HG03457 (cell line): ENCODE results near the gene FAM20C.
"Not testable (repeated sequence)": the region's sequence is repeated elsewhere in the genome, so short reads cannot be mapped to it uniquely, and the experiment has no call there.

Experiments
- ATAC-seq: cut with Tn5 transposase; IDR thresholded peaks from one replicate; pipeline ENCODE4 v1.9.1; 2021; ENCODE audit warnings: moderate number of reproducible peaks; ENCODE audit not compliant: unreplicated experiment

The FAM20C gene

DNA sequence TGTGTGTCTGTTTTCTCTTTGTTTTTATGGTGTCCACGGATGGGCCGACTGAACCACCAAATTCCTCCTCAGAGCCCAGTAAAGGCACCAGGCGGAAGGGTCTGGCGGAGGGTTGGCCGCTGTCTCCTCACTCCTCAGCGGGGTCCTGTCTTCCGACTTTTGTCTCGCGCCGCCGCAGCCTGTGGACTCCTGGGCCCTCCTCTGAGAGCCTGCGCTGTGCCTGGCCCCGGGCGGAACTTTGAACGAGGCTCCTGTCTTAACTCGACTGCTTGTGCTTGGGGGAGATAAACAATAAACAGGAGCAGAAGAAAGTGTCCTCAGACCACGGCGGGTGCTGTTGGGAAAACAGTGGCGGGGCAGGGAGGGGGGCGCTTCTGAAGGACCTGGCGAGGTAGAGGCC lies 2.2 kb upstream of the FAM20C start:
- ATAC-seq: no peak

DNA sequence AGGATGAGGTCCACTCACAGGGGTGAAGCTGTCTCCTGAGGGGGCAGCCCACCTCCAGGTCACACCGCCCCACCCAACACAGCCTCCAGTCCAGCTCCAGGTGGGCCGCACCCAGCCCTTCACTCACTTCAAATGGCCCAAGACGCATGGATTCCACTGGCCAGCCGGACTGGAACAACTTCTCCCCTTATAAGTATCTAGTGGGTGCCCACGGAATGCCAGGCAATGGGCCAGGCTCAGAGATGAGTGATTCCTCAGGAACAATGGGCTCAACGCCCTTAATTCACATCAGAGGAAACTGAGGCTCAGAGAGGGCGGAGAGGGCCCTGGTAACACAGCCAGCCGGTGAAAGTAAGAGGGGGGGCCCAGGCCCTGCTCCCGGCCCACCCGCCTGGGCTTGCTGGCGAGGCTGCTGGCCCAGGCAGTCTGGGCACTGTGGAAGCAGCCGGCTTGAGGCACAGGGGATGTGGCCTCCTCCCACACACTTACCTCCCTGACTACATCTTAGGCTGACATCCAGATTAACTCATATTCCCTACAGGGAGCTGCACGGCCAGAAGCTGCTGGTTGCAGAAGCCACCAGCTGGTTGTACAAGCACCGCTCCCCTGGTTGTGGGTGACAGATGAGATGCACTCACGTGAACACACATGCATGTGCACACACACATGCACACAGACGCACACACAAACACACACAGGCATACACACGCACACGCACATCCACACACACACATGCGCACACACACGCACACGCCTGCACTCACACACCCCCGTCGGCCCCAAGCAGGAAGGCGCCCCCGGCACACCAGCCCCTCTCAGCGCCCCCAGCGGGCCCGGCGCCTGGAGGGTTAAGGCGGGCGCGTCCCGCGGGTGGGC lies 1.0 kb upstream of the FAM20C start:
- no peak for ATAC-seq

DNA sequence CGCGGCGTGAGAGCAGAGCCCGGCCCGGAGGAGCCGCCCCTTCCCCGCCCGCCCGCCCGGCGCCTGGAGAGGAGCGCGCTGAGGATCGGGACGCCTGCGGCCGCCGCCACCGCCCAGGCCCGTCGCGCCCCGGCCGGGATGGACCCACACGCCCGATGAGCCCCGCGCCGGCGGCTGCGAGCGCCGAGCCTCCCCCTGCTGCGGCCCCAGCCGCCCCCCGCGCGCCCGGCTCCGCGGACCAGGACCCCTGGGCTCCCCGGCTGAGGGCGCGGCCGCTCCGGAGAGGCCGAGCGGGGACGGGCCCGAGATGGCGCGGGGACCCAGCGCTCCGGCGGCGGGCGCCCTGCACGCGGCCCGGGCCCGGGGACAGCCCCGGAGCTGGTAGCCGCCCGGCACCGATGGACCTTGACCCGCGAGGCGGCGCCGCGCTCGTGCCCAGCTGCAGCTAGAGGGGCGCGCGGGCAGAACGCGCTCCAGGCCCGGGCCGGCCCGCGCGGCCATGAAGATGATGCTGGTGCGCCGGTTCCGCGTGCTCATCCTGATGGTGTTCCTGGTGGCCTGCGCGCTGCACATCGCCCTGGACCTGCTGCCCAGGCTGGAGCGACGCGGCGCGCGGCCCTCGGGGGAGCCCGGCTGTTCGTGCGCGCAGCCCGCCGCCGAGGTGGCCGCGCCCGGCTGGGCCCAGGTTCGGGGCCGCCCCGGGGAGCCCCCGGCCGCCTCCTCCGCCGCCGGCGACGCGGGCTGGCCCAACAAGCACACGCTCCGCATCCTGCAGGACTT lies 520 bp downstream of the FAM20C start:
- no peak for ATAC-seq

DNA sequence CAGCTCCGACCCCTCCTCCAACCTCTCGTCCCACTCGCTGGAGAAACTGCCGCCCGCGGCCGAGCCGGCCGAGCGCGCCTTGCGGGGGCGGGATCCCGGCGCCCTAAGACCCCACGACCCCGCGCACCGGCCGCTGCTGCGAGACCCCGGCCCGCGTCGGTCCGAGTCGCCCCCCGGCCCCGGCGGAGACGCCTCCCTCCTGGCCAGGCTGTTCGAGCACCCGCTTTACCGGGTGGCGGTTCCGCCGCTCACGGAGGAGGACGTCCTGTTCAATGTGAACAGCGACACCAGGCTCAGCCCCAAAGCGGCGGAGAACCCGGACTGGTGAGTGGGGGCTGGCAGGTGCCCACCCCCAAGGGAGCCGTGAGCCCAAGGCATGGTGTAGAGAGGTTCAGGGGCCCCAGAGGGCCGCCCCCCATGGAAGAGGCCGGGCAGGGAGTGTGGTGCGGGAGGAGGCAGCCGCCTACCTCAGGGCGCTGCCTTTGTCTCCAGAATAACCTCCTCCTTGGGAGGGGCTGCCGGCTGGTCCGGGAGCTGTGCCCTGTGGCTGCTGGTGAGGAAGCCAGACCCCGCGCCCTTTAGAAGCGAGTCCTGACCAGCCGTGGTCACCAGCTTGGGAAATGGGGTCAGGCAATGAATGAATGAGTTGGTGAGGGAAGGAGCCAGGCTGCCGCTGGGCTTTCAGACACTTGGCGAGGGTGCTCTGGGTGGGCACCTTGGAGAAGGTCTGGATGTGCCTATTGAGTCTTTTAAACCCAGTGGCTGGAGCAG lies 1.3 kb downstream of the FAM20C start:
- ATAC-seq: no peak

DNA sequence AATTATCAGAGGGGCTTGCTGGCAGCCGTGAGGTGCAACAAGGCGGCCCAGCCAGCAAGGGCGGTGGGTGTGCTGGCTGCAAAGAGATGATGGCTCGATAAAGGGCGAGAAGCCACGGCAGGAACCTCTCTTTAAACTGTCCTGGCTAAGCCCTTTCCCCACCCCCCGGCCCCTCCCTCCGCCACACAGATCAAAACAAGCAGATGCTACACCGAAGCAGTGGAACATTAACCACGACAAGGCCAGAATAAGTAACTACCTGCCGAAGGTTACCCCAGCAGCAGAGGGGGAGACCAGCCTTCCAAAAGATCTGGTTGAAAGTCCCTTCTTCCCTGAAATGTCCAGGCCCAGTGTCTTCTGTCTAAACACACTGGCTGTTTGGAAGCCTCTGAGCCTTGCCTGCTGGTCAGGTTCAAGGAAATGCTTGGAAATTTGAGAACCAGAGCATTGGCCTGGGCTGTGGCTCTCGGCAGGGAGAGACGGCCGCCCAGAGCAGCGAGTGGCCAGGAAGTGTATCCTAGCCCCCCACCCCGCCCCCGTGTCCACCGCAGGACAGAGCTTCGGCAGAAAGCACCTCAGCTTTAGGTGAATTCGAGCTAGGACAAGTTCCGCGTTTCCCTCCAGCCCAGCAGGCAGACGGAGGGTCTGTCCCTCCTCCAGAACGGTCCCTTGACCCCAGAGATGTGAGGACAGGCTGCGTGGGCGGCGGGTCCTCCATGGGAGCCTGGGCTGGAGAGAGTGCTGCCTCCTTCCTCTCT lies 2.1 kb downstream of the FAM20C start:
- no peak for ATAC-seq

DNA sequence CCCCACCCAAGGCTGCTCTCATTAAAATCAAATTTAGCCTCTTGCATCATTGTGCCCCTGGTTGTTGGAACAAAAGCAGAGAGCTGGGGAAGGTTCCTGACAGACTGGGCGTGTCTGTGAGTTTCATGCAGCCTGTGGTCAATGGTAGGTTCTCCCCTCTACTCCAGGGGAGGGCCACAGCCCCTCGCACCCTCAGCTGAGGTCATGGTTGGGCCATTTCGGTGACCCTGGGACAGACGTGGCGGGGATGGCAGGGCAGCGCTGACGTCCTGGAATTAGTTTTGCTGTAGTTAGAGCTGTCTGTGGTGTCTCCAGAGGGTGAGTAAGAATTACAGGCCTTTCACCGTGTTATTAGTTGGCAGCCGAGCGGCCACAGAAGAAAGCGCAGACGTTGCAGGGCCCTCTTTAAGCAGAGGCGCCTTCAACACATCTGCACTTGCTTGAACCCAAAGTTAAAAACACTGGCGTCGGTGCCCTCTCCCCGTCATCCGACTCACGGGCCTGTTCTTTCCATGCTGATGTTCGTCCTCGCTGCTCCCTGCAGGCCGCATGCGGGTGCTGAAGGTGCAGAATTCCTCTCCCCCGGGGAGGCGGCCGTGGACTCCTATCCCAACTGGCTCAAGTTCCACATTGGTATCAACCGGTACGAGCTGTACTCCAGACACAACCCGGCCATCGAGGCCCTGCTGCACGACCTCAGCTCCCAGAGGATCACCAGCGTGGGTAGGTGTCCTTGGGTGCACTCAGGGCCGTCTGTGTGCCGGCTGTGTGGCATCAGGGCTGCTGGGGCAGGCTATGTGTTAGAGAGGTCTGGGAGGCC lies 2.8 kb downstream of the FAM20C start:
- no peak for ATAC-seq

DNA sequence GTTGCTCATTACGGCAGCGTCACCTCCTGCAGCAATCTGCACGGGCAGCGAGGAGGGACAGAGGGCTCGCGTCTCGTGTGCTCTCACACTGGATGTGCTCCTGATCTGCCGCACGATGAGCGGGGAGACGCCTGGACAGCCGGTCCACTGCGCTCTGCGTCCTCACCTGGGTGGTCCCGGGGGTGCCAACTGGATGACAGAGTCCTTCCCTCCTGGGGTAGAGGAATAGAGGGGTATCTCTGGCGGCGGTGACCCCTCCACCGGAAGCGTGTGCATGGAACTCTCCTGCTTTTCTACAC lies 3.4 kb downstream of the FAM20C start:
- no peak for ATAC-seq

DNA sequence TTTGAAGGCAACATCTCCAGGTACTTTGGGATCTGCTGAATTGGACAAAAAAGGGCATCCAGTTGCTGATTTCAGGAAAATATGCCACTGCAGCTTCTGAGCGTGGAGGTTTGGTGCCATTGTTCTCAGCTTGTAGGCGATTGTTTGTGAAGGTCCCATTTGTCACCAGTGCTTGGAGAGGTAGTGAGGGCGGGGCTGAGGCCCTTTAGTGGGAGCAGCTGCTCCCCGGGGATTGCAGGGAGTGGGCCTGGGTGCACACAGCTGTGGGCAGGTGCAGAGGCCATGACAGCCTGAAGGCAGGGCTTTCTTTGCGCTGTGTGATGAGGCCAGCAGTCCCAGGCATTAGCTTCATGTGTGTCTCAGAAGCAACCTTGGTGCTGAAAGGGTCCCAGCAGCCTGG lies 3.9 kb downstream of the FAM20C start:
- no peak for ATAC-seq

DNA sequence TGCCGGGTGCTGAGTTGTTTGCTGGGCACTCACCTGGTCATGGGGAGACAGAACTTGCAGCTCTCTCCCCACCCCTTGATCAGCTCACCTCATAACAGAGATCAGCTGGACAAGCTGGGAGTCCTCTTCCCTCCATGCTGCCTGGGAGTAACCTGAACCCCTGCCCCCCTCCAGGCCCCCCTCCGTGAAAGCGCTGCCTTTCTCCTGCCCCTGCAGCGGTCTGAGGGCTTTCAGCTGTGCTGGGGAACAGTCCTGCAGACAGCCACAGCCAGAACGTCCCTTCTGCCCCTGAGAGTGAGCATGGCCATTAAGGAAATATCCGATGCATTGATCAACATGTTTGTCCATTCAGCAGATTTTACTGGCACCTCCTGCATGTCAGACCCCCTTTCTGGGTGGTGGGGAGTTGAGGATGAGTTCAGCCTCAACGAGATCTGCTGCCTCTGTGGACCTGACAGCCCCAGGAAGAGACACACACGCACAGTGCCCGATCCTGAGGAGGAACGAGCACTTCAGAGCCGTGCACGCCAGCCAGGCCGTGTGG lies 4.5 kb downstream of the FAM20C start:
- ATAC-seq: no peak

DNA sequence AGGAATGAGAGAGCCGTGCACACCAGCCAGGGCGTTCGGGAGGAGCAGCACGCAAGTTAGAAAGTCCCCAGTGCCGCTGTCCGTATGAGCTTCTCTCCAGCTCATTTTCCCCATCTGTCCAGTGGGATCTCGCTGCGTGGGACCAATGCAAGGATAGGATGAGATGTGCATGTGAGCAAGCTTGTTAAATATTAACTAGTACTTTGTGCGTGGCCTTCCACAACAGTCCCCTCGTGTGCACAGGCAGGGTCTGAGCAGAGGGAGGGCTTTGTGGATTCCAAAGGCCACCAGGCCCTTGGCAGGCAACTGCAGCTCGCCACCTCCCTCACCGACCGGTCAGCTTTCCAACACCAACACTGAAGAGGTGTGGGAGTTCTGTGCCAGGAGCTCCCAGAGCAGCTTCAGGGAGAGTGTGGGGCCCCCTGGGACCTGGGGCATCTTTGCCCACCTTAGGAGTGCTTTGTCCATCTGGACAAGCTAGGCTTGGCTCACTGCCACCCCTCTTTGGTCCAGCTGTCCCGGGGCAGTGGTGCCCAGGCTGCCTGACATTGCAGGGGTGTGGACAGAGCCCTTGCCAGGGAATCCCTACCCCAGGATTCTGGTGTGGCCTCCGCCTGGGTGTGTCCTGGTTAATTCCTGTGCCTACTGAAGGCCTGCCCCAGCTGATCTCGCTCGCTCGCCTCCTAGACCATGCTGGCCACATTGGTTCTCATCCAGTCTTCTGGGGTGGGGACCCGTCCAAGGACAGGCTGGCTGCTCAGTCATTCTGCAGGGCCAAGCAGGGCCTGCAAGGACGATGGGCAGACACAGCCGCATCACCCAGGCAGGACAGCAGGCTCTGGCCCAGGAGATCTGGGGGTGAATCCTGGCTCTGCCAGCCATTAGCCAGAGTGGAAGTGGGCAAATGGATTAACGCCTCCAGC lies 5.3 kb downstream of the FAM20C start:
- ATAC-seq: no peak

DNA sequence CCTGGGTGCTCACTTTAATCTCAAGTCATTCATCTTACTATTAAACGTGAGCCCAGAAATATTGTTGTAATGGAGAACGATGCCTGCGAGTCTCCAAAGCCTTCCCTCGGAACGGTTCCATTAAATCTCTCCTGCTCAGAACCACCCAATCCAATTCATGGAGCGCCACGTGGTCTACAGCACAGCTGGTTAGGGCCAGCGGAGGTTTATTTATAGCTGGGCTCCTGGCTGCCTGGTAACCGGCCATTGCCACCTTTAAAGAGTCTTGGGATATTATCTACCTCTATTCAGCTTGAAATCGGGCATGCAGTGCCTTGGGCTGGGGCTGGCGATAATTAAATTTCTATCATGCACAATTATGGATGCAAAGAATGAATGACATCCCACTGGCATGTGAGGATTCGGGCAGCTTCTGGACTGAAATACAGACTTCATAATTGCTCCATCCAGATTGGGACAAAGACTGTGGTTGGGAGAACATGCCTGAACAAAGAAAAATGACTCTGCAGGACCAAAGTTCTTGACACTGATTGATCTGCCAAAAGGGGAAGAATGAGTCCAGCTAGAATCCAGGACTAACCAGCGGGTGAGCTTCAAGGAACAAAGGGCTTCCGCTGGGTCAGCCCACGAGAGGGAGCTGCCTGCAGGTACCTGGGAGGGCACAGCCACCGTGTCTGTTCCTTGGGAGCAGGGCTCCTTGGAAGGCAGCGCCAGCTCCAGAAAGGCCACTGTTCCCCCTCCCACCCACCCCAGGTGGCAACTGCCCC lies 7.3 kb downstream of the FAM20C start:
- ATAC-seq: no peak

DNA sequence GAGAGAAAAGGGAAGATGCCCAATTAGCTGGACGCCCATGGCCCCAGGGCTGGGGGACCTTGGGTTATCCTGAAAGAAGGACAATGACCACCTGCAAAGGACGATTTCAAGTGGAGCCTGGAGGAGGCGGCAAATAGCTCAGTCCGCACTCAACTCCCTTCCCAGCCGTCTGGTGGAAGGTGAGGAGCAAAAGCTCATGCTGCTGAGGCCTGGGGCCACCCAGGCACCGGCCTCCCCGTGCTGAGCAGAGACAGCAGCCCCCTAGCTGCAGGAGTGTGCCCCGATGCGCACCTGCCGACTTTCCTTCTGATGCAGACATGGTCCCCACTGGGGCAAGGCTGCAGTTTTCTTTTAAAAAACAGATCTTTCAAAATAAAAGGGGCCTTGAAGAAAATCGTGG lies 7.9 kb downstream of the FAM20C start:
- ATAC-seq: no peak

DNA sequence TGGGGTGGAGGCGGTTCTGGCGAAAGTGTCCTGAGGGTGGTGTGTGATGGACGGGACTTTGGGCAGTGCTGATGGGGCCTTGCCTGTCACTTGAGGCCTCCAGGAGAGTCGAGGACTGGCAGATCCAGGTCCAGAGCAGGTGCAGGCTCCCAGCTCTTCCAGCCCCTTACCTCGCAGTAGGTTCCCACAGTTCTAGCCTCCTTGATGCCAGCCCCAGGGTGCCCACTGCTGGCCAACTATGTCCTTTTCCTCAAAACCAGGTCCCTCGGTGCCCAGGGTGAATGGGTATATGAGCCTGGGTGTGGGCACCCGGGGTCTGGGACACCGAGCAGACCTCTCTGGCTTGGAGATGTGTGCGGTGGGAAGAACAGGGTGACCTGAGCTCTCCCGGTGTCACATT lies 8.3 kb downstream of the FAM20C start:
- ATAC-seq: no peak

DNA sequence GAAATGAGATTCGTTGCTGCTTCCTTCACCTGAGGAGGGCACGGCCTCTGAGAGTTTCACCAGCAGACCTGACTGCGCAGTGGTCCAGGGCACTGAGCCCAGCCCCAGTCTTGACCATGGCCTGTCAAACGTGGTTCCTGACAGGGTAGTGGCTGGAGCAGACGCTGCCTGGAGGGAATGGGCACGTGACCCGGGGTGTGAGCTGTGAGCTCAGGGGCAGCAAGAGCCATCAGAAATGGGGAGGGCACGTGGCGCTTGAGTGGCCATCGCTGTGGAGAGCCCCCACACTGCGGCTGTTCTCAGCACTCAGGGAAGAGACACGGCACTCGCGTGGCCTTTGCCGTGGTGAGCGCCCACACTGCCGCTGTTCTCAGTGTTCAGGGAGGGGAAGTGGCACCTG lies 12.0 kb downstream of the FAM20C start:
- no peak for ATAC-seq

DNA sequence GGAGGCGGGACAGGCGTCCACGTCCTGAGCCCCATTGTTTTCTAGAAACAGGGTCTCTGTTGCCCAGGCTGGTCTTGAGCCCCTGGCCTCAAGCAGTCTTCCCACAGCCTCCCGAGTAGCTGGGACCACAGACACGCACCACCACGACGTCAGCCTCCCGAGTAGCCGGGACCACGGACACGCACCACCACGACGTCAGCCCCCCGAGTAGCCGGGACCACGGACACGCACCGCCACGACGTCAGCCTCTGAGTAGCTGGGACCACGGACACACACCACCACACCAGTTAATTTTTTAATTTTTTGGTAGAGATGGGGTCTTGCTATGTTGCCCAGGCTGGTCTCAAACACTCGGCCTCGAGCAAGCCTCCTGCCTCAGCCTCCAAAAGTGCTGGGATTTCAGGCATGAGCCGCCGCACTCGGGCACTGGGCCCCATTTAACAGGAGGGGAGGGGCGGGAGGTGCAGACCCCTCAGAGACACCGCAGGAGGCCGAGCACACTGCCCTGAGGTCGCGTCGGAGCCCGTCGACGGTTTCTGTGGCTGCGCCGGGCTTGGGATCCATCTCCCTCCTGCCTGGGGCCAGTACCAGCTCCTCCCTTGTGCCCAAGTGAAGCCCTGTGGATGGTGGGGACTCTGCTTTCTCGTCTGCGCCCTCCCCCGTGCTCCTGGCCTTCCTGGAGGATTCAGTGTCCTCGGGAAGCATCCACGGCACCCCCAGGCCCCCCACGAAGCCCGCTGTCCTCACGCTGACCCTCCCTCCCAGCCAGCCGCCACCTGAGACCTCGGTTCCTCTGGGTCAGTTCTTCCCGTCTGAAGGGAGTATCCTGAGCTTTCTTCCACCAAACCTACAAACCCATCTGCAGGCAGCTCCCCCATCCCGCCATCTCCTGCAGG lies 13.0 kb downstream of the FAM20C start:
- no peak for ATAC-seq

DNA sequence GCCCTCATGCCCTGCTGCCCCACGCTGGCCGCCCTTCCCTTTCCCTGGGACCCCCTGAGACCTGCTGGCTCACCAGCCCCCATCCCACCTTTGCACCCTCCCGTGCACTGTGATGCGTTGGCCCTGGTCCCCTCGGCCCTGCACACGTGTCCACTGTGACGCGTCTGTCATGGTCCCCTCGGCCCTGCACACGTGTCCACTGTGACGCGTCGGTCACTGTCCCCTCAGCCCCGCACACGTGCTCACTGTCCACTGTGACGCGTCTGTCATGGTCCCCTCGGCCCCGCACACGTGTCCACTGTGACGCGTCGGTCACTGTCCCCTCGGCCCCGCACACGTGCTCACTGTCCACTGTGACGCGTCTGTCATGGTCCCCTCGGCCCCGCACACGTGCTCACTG lies 14.0 kb downstream of the FAM20C start:
- ATAC-seq: not testable (repeated sequence)
